Prostate gland (tissue), 2 donors: ENCODE data around the gene DSTN.

ENCODE experiments used
- POLR2A ChIP-seq: fragments of 450-650 bp; IDR thresholded peaks from one replicate; pipeline ENCODE4 v1.6.1; 2016; ENCODE audit warnings: antibody characterized with exemption, mild to moderate bottlenecking
- TF ChIP-seq, protein P1 (sequence below), 4 experiments: fragments of 200-600 bp in 2 of 4; fragments of 450-650 bp in 2 of 4; sonication (generic) in 2 of 4; IDR thresholded peaks; 1 replicate in 3 of 4; 2 replicates in 1 of 4; pipeline ENCODE4 v1.5.1; 2016 to 2019; ENCODE audit warnings: antibody characterized with exemption in 4 of 4, mild to moderate bottlenecking in 2 of 4, moderate library complexity in 2 of 4

DNA sequence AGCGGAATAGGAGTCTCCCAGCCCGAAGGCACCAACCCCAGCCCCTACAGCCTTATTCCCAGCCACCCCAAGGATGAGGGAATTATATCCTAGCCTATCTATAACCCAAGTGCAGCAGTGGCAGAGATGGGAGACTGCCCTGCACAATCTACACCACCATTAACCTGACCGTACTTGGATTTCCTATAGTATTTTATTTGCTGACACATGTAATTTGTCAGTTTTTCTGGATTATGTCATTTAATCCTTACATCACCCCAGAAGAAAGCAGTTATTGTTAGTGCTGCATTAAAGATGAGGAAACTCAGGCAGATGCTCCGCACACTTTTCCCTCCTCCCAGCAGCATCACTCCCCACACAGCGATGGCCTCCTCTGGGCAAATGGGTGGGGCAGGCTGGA, 44.7 kb upstream of the DSTN start:
- TF ChIP-seq, protein P1, sequence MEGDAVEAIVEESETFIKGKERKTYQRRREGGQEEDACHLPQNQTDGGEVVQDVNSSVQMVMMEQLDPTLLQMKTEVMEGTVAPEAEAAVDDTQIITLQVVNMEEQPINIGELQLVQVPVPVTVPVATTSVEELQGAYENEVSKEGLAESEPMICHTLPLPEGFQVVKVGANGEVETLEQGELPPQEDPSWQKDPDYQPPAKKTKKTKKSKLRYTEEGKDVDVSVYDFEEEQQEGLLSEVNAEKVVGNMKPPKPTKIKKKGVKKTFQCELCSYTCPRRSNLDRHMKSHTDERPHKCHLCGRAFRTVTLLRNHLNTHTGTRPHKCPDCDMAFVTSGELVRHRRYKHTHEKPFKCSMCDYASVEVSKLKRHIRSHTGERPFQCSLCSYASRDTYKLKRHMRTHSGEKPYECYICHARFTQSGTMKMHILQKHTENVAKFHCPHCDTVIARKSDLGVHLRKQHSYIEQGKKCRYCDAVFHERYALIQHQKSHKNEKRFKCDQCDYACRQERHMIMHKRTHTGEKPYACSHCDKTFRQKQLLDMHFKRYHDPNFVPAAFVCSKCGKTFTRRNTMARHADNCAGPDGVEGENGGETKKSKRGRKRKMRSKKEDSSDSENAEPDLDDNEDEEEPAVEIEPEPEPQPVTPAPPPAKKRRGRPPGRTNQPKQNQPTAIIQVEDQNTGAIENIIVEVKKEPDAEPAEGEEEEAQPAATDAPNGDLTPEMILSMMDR (IDR thresholded peaks at IDR 0.05) = no peak
- no peak for TF ChIP-seq POLR2A
